GM18499 (cell line): ENCODE data around the gene RPS6KA2.
A peak's percentile ranks its signal among the peaks of the same experiment; 100 is the strongest.
"Not testable (repeated sequence)": the region's sequence is repeated elsewhere in the genome, so short reads cannot be mapped to it uniquely, and the experiment has no call there.

Experiments
- ATAC-seq: cut with Tn5 transposase; IDR thresholded peaks from one replicate; pipeline ENCODE4 v1.9.1; 2021; ENCODE audit warnings: moderate number of reproducible peaks; ENCODE audit not compliant: insufficient read depth, unreplicated experiment

The RPS6KA2 gene

DNA sequence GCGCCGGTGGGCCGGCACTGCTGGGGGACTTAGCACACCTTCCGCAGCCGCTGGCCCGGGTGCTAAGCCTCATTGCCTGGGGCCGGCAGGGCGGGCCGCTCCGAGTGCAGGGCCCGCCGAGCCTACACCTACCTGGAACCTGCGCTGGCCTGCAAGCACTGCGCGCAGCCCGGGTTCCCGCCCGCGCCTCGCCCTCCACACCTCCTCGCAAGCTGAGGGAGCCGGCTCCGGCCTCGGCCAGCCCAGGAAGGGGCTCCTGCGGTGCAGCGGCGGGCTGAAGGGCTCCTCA lies 233.6 kb downstream of the RPS6KA2 start:
- no peak for ATAC-seq

- not testable (repeated sequence) for ATAC-seq
These were observed 234.1 kb downstream of the RPS6KA2 start for GRCh38 chr6:166392755-166393534.

- ATAC-seq = no peak
These were observed 237.9 kb downstream of the RPS6KA2 start for GRCh38 chr6:166389119-166389518.

GRCh38 chr6:166388290-166389004 lies 238.6 kb downstream of the RPS6KA2 start:
- ATAC-seq = no peak

- ATAC-seq = no peak
These were observed 239.3 kb downstream of the RPS6KA2 start for GRCh38 chr6:166387642-166388289.

DNA sequence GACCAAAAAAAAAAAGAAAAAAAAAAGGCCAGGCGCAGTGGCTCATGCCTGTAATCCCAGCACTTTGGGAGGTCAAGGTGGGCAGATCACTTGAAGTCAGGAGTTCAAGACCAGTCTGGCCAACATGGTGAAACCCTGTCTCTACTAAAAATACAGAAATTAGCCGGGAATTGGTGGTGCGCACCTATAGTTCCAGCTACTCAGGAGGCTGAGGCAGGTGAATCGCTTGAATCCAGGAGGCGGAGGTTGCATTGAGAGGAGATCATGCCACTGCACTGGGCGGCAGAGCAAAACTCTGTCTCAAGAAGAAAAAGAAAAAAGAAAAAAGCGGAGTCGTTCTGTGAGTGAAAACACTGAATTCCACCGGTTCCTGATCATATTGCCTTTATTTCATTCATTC lies 240.0 kb downstream of the RPS6KA2 start:
- ATAC-seq = not testable (repeated sequence)

GRCh38 chr6:166386111-166386510 lies 240.9 kb downstream of the RPS6KA2 start:
- ATAC-seq = no peak

- not testable (repeated sequence) for ATAC-seq
These were observed 243.2 kb downstream of the RPS6KA2 start for GRCh38 chr6:166383802-166384363.

DNA sequence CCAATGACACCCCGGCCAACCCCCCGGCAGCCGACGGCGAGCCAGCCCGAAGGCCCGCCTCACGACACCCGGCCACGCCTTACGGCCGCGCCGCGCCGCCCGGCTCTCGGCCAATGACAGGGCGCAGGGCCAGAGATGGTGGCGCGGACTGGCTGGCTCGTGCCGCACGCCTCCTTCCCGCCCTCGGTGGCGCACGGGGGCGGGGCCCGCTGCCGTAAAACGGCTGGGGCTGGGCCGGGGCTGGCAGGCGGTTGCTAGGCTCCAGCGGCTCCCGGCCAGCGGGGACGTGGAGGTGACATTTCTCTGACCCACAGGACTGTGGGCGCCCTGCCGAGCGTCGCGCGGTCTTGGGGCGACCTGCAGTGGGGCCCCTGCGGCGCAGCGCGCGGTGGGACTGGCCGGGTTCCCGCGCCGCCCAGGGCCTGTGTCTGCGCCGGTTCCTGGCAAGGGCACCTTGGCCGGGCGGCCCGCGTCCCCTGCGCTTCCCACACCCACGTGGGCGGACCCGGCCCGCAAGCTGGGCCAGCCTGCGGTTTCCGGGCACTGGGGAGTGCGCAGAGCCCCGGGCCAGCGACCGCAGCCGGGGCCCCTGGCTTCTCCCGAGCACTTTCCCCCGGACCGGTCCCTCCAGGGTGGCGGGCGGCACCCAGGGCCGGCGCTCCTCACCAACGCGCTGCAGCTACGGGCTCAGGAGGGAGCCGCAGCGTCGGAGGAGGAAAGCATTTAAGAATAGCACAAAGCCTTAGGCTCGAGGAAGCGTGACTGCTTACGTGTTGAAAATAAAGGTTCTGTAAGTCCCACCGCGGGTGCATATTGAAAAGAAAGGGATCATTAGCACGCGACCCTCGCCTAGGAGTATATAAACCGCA lies 243.9 kb downstream of the RPS6KA2 start, which contains the start of gene MPC1:
TSS of gene MPC1 (minus strand) at position 8 of the 869 bp plus-strand sequence. CDS start 64 bp downstream, outside the sequence.
- ATAC-seq = peak; percentile 82

DNA sequence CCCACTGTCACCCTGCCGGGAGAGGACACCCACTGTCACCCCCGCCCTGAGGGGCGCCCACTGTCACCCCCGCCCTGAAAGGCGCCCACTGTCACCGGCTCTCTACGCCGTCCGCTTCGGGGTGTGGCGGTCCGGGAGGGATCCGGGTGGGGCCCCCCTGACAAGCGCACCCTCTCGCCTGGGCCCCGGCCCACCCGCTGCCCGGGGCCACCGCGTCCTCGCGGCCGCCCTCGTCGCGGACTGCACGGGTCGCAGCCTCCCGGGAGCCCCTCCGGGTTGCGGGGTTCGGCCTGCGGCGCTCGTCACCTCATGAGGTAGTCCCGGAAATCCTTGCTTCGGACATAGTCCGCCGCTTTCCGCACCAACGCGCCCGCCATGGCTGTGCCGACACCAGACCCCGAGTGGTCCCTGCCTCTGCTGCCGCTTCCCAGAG lies 244.5 kb downstream of the RPS6KA2 start:
- ATAC-seq = peak; percentile 1

GRCh38 chr6:166381733-166382499 lies 245.1 kb downstream of the RPS6KA2 start:
- ATAC-seq = no peak

DNA sequence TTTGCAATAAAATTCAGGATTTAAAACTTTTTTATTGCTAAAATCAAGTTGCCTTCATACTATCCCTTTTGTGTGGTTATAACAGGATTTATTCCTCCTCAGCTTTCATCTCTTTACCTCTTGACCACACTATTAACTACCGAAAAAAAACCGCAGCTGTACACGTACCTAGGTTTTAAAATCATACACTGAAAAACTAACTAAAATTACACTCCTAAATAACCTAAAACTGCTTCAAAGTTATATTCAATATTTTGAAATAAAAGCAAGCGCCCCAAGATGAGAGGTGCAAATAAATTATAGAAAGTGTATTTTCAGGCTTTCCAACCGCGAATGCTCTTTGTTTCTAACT lies 245.7 kb downstream of the RPS6KA2 start:
- ATAC-seq = no peak

- ATAC-seq = no peak
These were observed 247.3 kb downstream of the RPS6KA2 start for GRCh38 chr6:166379800-166380199.

DNA sequence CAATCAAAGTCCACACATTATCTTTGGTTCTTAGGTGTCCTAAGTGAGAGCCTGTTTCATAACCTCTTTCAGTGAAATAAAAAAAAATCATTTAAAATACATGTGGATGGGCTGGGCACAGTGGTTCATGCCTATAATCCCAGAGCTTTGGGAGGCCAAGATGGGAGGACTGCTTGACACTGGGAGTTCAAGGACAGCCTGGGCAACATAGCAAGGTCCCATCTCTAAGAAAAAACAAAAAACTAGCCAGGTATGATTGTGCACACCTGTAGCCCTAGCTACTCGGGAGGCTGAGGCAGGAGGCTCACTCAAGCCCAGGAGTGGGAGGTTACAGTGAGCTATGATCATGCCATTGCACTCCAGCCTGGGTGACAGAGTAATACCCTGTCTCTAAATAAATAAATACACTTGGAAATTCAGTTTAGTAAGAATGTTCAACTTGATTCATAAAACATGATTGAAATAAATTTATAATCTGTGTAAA lies 247.9 kb downstream of the RPS6KA2 start:
- ATAC-seq = no peak

GRCh38 chr6:166377721-166378120 lies 249.3 kb downstream of the RPS6KA2 start:
- ATAC-seq = no peak

DNA sequence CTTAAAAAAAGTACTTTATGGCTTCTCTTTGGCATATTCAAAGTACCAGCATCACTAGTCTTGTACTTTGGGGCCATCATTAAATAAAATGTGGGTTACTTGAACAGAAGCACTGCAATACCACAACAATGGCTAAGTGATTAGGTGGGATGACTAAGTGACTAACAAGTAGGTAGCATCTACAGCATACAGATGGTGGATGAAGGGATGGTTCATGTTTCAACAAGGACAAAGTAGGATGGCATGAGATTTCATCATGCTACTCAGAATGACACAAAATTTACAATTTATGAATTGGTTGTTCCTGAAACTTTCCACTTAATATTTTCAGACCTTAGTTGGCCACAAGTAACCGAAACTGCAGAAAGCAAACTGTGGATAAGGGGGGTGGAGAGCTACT lies 252.0 kb downstream of the RPS6KA2 start:
- ATAC-seq = no peak

GRCh38 chr6:166370489-166370888 lies 256.6 kb downstream of the RPS6KA2 start:
- no peak for ATAC-seq

DNA sequence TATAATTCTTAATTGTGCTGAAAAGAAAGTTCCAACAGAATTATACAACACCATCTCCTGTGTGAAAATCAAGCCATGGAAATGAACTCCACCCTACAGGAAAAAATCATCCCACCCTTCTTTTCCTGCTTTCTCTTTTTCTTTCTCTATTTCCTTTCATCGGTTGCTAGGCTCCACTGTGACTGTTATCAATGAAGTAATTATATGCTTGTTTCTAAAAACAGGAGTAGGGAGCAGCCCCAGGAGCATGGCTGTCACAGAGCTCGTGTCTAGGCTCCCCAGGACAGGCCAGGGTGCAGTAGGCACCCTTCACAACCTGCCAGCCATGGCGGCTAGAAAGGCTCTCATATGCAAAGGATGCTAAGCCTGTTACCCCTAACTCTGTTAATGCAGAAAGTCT lies 257.3 kb downstream of the RPS6KA2 start:
- no peak for ATAC-seq

DNA sequence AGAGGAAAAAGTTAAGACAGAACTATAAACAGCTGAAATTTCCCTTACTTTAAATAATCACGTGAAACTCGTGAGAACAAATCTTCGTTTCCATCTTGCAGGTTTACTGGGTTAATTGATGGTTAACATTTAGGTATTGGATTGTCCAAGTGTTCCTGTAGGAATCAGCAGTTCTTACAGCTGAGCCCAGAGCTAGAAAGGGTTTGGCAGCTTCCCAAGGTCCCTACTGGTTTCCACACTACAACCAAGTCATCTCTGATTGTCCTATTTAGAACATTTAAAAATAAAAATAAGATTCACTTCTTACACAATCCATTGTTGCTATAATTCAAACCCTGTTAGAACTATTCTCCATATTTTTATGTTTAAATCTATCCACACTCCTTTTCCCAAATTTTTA lies 260.1 kb downstream of the RPS6KA2 start:
- ATAC-seq = no peak
